ENCODE results near the gene KLHL3.

Gene KLHL3

GRCh38 chr5:137688210-137688840 is 47.6 kb downstream of the KLHL3 start:
- TF ChIP-seq CTCF (conservative IDR thresholded peaks at IDR 0.05; ENCODE audit: low read depth) = no peak
- CTCF ChIA-PET = interaction anchor here (0.8 kb wide), 1 partner anchor 59 kb away, joined by 4 read pairs; no protein-coding TSS in a partner anchor

GRCh38 chr5:137684761-137685160 is 51.1 kb downstream of the KLHL3 start:
- CTCF ChIA-PET = interaction anchor here (2.2 to 2.3 kb wide), 2 partner anchors 10 to 24 kb away, joined by 7 to 11 read pairs; no protein-coding TSS in a partner anchor
- no peak for TF ChIP-seq CTCF (conservative IDR thresholded peaks at IDR 0.05; ENCODE audit: low read depth)
- H3K27ac ChIP-seq = no peak overlapping the region
- no peak for DNase-seq (ENCODE audit: low spot score)
- POLR2A ChIA-PET (ENCODE audit: low non-redundant PET) = no interaction called here

More at GRCh38 chr5:137688210-137688840, 47.6 kb downstream of the KLHL3 start:
- no peak for DNase-seq (ENCODE audit: low spot score)
- H3K27ac ChIP-seq = no peak overlapping the region
- POLR2A ChIA-PET (ENCODE audit: low non-redundant PET) = no interaction called here

GRCh38 chr5:137681191-137681590 is 54.7 kb downstream of the KLHL3 start:
- no peak for TF ChIP-seq CTCF (conservative IDR thresholded peaks at IDR 0.05; ENCODE audit: low read depth)
- DNase-seq (ENCODE audit: low spot score) = no peak
- ChIA-PET POLR2A (ENCODE audit: low non-redundant PET) (no interaction called here), CTCF (no interaction called here)
- H3K27ac ChIP-seq = no peak overlapping the region

GRCh38 chr5:137679910-137680309 is 56.0 kb downstream of the KLHL3 start:
- TF ChIP-seq CTCF (conservative IDR thresholded peaks at IDR 0.05; ENCODE audit: low read depth) = no peak
- CTCF ChIA-PET = no interaction called here
- POLR2A ChIA-PET (ENCODE audit: low non-redundant PET) = no interaction called here
- H3K27ac ChIP-seq = no peak overlapping the region
- no peak for DNase-seq (ENCODE audit: low spot score)

GRCh38 chr5:137679195-137679594 is 56.7 kb downstream of the KLHL3 start:
- DNase-seq (ENCODE audit: low spot score) = no peak
- POLR2A ChIA-PET (ENCODE audit: low non-redundant PET) = no interaction called here
- no peak overlapping the region for H3K27ac ChIP-seq
- CTCF ChIA-PET = interaction anchor here (1.3 kb wide), 1 partner anchor 19 kb away, joined by 5 read pairs; no protein-coding TSS in a partner anchor
- no peak for TF ChIP-seq CTCF (conservative IDR thresholded peaks at IDR 0.05; ENCODE audit: low read depth)

GRCh38 chr5:137672881-137673280 is 63.0 kb downstream of the KLHL3 start:
- POLR2A ChIA-PET (ENCODE audit: low non-redundant PET) = no interaction called here
- no peak for DNase-seq (ENCODE audit: low spot score)
- TF ChIP-seq CTCF (conservative IDR thresholded peaks at IDR 0.05; ENCODE audit: low read depth) = no peak
- H3K27ac ChIP-seq = no peak overlapping the region
- CTCF ChIA-PET = interaction anchor here (4.9 kb wide), 1 partner anchor 12 kb away, joined by 28 read pairs; no protein-coding TSS in a partner anchor
